Jurkat, Clone E6-1 (cell line): Measurements from ENCODE around the gene TGFBR2.
A peak's percentile ranks its signal among the peaks of the same experiment; 100 is the strongest.

Source experiments
- DNase-seq: peaks from one replicate; pipeline ENCODE4 v3.0.0-alpha.2; 2011; ENCODE audit warnings: low read depth, low spot score
- H3K4me3 ChIP-seq: 2 replicates; pipeline ENCODE4 v1.5.1; 2011; ENCODE audit warnings: mild to moderate bottlenecking, low read length, control low read depth, moderate library complexity

TGFBR2 gene

DNA sequence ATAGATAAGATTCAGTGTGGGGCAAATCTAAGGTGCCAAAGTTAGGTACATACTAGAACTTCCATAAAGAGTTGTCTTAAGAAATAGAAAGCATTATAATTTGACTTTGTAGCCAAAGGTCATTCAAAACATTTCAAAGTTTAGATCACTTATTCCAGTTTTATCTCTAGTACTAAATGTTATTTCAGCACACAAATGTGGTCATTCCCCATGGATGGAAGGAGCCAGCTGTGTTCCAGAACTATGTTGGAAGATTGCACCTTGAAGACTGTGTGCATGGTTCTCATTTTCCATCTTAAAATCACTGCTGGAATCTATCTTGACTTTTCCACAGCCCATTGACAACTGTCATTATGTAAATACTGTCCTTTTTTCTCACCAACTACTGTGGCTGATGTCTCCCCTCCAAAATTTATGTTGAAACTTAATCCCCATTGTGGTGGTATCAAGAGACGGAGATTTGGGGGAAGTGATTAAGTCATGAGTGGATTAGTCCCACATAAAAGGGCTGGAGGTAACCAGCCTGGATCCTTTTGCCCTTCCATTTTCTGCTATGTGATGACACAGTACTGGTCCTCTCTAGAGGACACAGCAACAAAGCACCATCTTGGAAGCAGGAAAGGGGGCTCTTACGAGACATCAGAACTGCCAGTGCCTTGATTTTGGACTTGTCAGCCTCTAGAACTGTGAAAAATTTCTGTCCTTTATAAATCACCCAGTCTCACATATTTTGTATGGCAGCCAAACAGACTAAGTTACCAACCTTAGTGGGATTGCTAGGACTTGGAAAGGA, 24.0 kb downstream of the TGFBR2 start:
- no peak for DNase-seq
- H3K4me3 ChIP-seq: no peak overlapping the region

DNA sequence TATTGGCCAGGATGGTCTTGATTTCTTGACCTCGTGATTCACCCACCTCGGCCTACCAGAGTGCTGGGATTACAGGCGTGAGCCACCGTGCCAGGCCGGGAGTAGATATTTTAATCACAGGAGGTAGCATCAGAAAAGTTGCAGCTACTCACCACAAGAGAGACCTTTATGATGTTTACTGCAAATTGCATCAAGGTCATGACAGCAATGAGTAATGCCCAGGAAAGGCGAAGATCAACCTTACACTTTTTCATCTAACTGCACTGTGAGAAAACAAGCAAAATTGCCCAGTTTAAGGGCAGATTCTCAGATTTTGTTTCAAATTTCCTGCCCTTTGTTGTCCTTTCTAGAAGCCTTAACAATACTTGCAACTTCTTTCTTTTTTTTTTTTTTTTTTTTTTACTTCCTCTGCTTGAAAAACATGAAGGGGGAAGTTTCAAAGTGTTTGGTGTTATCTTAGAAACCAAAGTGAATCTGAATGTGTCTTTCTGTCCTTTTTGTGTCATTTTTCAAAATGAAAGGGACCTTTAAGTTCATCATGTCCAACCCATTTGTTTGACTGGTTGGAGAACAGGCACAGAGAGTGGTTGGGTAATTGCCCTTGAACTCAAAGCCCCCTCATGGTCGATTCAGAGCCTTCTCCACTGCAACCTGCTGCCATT, 25.0 kb downstream of the TGFBR2 start:
- no peak overlapping the region; the same call in 1 of the 2 replicates for H3K4me3 ChIP-seq
- DNase-seq: peak; percentile 63

DNA sequence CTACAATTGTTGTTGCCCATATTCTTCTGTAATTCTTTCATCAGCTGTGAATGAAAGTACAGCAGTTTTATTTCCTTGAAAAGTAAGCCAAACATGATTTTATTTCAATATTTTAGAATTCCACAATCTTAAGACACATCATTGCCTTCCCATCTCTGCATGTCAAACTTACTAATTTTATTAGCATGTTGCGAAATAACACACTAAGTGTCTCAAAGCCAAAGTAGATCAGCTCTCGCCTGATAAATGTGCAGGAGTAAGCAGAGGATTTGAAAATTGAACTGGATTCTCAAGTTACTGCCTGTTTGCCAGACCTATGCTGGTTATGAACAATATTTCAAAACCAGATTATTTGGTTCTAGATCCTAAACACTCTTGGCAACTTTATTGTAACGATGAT, 25.7 kb downstream of the TGFBR2 start:
- no peak for DNase-seq
- no peak overlapping the region for H3K4me3 ChIP-seq

DNA sequence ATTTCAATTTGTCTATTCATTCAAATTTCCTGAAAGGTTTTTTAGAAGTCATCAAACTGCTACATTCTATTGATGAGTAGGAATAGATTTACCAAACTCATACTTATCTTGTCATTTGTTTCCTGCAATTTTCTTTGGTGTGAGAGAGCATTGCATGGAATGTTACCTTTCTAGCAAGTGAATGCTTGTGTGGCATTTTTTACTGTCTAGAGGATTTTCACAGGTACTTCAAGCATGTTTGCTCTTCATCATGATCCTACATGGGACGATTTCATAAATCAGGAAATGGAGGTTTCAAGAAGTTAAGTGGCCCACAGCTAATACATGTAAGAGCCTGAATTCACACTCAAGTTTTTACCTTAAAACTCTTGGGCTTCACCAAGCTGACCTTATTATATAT, 26.1 kb downstream of the TGFBR2 start:
- no peak for DNase-seq
- no peak overlapping the region for H3K4me3 ChIP-seq

DNA sequence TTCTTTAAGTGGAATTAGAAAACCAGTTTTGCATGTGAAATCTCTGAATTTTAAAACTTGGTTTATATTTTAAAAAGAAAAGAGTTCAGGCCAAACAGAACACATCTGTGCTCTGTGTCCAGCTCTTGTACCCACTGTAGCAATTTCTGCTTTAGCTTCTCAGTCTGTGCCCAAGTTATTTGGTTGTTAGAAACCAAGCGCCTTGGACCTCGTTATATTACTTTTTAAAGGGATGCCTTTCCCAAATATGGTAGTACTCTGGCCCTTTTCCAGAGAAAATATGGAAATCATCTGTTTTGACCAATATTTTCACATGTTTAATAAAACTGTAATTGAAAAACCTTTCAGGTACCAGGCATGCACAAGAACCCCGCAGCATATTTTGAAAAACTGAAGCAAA, 27.3 kb downstream of the TGFBR2 start:
- DNase-seq: no peak
- H3K4me3 ChIP-seq: no peak overlapping the region

DNA sequence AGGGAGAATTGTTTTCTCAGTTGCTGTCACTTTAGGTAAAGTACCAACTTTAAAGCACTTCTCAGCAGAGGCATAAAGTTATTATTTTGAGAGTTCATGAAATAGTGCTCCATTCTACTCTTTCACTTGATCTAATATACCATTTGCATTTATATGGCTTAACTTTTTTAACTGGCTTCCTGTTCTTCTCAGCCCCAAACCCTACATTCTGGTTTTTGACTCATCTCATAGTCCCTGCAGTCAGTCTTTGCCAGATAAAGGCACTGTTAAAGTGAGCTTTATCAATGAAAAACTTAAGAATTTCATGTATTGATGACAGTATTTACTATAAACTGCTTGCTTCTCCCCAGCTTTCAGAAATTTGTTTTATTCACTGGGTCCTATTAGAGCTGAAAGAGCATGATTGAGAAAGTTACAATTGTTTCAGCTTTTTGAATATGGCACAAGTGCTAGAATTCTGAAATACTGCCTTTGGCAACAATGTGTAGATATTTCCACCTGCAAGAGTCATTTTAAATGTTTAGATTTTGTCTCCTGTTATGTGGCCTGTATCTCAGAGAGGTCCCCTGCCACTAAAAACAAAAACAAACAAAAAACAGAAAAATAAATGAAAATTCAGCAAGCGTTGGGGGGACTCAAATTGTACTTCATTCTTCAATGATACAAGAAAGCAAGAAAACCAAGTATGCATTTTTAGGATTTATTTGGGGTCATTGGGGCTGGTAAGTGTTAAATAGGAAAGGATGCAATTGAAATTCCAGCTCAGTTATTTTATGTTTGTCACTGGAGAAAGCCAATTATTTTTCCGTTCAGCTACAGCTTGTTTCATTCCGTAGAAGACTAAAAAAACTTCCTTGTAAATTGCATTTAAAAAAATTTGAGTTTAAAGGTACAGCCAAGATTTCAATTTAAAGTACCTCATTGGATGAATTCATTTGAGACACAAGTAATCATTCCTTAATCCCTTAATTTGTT, 28.6 kb downstream of the TGFBR2 start:
- no peak for DNase-seq

DNA sequence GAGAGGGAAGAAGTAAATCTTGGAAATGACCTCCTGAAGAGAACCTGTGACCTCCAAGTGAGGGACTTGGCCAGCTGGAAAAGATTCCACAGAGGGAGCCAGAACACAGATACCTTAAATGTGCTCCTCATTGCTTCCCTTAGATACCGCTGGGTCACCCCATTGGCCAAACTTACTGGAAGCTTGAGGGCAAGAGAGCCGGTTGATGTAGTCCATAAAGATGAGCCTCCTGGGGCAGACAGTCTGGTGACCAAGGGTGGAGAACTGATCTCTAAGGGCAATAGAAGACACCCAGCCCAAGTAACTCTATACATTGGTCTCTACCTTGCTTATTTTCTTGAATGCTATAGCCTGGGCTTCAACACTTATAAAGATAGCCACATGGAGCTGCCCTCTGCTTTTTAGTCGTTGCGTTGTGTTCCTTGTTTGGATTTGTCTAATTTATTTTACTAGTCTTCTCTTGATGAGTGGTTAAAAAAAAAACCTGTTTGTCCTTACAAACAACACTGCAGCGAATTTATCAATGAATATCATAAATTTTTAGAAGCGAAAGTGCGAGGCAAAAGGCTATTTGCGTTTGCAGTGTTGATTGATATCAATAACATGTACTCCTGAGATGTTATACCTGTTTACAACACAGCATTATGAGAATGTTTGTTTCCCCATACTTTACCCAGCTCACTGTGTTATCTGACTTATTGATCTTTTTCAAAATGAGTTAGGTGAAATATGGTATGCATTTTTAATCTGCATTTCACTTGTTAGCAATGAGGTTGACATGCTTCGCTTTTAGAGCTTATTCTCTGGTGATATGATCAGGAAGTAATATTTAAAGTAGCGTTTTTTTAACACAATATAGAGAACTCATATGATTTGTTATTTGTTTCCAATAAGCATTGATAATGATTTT, 31.2 kb downstream of the TGFBR2 start:
- DNase-seq: no peak
- H3K4me3 ChIP-seq: no peak overlapping the region

More for the DNA sequence above, 28.6 kb downstream of the TGFBR2 start:
- H3K4me3 ChIP-seq: no peak overlapping the region

DNA sequence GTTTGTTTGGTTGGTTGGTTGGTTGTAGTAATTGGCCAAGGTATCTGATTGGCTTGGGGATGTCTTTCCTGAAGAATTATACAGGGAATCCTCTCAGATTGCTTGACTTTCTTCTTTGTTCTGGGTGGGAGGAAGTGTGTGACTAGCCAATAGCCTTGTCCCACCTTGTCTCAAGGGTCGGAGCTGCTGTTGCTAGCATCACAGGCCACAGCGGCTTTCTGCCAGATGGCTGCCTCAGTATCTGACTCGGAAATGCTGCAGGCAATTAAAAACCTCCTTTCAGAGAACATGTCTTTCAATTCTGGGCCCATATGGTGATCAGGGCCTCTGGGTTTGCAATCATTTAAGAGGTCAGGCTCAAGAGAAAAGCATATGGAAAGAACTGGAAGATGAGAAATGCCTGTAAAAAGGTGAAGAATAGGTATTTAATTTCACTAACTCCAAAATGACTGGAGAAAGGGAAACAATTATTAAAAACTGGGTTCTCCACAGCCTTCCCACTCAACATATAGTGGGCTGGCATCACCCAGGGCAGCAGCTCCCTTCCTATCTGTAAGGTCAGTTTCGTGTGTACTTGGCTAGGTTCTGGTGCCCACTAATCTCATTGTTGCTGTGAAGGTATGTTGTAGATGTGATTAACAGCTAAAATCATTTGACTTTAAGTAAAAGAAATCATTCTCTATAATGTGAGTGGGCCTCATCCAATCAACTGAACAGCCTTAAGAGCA, 32.4 kb downstream of the TGFBR2 start:
- DNase-seq: no peak
- H3K4me3 ChIP-seq: 0 out of 2 replicates have a peak overlapping the region, but pooled peaks have one; percentile 7

DNA sequence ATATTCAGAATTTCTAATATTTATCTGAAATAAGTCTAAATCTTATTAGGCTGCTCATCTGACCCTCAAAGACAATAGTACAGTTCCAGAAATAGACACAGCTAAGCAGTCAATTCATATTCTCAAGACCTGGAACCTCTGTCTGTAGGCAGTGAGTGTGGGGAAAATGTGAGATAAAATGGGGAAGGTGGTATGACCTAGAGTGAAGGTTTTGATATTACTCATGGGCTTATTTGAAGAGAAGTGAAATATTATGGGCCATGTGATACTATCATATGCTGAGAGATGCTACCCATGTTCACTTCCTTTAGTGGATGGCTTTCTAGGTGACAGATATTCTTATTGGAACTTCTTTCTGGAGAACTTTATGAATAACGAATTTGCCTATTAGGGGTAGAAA, 33.5 kb downstream of the TGFBR2 start:
- peak overlapping the region; percentile 1; the same call in 1 of the 2 replicates for H3K4me3 ChIP-seq
- DNase-seq: no peak

DNA sequence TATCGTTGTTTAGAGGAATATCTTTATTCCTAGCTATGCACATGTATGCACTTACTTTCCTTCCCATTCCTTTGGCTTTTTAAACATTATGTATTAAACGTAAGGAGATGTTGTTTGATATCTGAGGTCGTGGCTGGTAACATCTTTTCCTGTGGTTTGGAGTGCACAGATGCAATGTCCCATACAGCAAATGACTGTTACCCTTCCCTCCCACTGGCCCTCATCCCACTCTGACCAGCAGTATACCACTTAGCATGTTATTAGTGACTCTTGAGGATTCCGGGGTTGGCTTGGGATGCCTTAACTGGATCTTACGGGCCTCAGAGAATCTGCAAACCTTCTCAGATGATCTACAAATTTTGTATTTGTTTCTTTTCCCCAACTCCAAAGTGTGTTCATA, 34.5 kb downstream of the TGFBR2 start:
- DNase-seq: no peak
- peak overlapping the region; percentile 1 for H3K4me3 ChIP-seq

DNA sequence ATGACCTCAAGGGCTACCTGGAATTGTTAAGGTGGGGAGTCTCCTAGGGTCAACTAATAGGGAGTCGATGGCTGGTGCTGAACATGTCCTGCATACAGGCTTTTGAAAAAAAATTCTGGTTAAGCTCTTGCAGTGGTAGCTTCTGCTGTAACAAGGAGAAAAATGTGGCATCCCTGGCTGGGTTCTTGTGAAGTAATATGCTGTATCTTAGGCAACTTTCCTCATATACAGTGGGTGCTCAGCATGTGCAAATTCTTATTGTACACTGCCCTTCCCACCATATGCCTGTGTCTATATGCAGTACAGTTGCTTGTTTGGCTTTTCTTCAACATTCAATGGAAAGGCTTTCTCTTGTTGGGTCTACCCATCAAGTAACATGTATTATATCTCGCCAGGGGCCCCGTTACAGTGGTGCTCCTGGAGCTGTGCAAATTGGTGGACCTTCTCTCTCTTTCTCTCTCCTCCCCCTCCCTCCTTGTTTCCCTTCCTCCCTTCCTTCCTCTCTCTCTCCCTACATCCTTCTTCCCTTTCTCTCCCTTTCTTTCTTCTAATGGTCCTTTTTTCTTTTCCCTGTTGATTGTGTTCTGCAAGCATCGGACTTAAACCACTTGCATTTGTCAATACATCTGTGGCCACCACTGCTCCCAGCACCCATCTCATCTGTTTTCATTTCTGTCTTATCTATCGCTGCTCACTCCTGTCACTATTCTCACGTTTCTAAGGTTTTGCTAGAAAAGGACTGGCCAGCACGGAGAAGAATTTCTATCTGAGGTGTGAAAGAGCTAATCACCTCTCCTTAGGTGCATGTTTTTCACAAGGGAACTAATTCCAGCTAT, 35.2 kb downstream of the TGFBR2 start:
- no peak overlapping the region for H3K4me3 ChIP-seq
- DNase-seq: no peak

DNA sequence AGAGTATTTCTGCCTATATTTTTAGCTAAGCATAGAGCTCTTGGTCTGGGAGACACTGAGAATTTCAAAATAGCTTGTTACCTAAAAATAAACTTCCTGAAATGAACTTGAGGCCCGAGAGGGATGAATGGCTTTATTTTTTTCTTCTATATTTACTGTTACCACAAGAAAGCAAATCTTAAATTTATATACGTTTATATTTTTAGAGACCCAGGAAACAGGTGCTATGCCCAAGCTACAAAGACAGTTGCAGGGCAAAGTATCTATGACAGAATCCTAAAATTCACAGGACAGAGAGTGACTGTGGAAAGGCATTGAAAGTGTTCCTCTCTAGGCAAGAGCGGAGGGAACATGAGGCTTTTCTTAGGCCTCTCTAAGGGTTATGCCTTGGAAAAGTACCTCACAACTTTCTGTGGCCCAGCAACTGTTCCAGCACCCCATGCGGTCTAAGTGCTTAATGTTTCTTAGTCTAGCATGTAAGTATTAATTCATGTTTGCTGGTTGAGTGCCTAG, 36.5 kb downstream of the TGFBR2 start:
- peak; percentile 79 for DNase-seq

DNA sequence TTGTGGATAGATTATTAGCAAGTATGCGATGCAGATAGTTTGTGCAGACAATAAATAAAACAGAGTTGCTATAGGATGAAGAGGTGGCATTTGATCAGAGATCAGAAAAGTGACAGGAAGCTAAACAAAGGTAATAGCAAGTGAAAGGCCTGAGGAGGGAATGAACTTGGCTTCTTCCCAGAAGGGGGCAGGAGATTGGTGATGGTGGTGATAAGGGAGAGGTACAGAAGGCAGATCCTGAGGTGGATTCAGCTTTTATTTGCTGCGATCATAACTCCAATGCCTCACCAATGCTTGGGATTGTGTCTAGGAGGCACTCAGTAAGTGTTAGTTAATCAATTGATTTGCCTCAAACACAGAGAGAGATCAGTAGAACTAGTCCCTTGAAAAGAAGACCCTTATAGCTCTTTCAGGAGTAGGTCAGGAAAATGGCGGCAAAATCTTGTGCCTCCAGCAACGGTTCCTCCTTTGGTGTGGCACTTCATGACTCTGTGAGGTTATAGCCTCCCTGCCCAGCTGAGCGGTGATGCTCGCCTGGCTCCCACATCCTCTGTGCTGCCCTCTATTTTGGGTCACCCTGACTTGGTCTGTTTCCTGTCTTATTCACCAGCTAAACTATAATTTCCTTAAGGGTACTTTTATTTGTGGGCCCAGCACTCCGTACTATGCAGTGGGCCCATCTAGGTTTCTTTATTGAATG, 37.5 kb downstream of the TGFBR2 start:
- peak; percentile 81 for DNase-seq
- H3K4me3 ChIP-seq: peak overlapping the region; percentile 12

More for the DNA sequence above, 36.5 kb downstream of the TGFBR2 start:
- peak overlapping the region; percentile 13; the same call in 1 of the 2 replicates for H3K4me3 ChIP-seq

DNA sequence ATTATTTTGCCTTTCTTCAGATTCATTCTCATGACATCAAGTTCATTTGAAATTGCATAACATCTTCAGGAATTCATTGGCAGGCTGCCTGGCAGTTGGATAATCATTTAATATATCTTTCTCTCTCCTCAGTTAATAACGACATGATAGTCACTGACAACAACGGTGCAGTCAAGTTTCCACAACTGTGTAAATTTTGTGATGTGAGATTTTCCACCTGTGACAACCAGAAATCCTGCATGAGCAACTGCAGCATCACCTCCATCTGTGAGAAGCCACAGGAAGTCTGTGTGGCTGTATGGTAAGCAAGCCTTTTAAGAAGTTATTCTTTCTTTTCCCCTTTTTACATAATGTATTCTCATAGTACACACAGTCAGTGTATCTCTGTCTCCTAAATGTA, 38.2 kb downstream of the TGFBR2 start:
- peak overlapping the region; percentile 12 for H3K4me3 ChIP-seq
- DNase-seq: peak; percentile 95

DNA sequence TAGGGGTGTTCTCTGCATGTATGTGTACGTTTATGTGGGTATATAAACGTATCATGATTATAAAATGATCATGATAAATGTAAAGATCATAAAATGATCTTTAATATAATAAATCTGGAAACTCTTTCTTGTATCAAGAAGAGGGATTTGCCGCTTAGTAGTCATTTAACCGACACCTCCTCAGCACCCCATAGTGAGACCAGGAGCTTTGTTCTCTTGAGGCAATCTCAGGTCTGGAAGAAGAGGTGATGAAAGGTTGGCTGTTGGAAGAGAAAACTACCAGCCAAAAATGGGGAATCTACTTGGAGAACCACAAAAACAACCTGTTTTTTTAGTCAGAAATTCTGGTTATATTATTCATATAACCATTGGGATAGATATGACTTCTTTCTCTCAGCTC, 38.7 kb downstream of the TGFBR2 start:
- no peak for DNase-seq
- H3K4me3 ChIP-seq: no peak overlapping the region

DNA sequence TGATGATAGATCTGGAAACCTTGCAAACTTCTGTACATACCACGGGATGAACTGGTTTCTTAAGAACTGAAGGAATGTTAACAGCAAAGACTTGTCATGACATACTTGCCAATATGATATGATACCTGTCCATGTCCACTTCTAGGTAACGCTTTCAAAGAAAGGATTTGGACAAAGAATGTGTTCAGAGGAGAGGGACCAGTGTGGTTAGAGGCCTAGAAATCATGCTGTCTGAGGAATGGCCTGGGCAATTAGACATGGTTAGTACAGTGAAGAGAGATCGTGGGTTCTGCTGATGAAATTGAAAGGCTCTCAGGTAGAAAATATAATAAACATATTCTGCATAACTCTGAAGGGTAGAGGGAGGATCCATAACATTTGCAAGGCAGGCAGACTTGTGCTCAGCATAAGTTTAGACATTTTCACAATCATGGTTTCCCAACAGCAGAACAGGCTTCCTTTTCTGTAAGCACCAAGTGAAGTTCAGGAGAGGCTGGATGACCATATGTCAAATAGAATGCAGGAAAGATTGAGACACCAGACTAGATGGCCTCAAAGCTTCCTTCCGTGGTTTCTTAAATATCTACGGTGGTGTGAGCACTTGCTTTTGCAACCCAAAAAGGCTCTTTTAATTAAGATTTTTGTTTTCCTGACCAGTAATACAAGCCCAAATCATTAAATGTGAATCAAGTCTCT, 39.9 kb downstream of the TGFBR2 start:
- DNase-seq: no peak

More for the DNA sequence above, 39.9 kb downstream of the TGFBR2 start:
- H3K4me3 ChIP-seq: no peak overlapping the region
